Keratinocyte (primary cell): ENCODE results near the gene TP53TG3D. TPM values are rescaled to one million over a fixed set of nuclear protein-coding genes. Genes with fewer than 3 reads are reported as not detected.
"Not testable (repeated sequence)": the region's sequence is repeated elsewhere in the genome, so short reads cannot be mapped to it uniquely, and the experiment has no call there.

Experiments
- DNase-seq: peaks from one replicate; pipeline ENCODE4 v3.0.0-alpha.2; 2011; ENCODE audit warnings: low read depth, missing footprints, low spot score
- FAIRE-seq: peaks from 2 replicates; lab custom pipeline; 2011; peaks lifted over from hg19 to GRCh38; lab: Jason Lieb, UNC
- H2AFZ ChIP-seq: 2 replicates; pipeline ENCODE4 v1.6.0; 2012; ENCODE audit warnings: low read length, control low read depth, inconsistent platforms; ENCODE audit not compliant: control insufficient read depth
- H3K27ac ChIP-seq: 2 replicates; pipeline ENCODE4 v1.5.1; 2011; ENCODE audit warnings: low read length; ENCODE audit not compliant: control insufficient read depth, insufficient read depth
- H3K27me3 ChIP-seq: 3 replicates; pipeline ENCODE4 v1.6.0; 2011; ENCODE audit warnings: low read length; ENCODE audit not compliant: control insufficient read depth, insufficient read depth; ENCODE audit errors: extremely low read depth
- H3K36me3 ChIP-seq, 2 experiments: 2 replicates in 1 of 2; 3 replicates in 1 of 2; pipeline ENCODE4 v1.5.1; 2011; ENCODE audit warnings: low read length in 2 of 2, mild to moderate bottlenecking in 1 of 2; ENCODE audit not compliant: control insufficient read depth in 2 of 2, insufficient read depth in 2 of 2; ENCODE audit errors: extremely low read depth in 1 of 2
- H3K4me1 ChIP-seq: 3 replicates; pipeline ENCODE4 v1.5.1; 2011; ENCODE audit warnings: low read length; ENCODE audit not compliant: control insufficient read depth, insufficient read depth; ENCODE audit errors: extremely low read depth
- H3K4me2 ChIP-seq: 3 replicates; pipeline ENCODE4 v1.6.0; 2011; ENCODE audit warnings: low read depth, low read length; ENCODE audit not compliant: control insufficient read depth, insufficient read depth; ENCODE audit errors: extremely low read depth
- H3K4me3 ChIP-seq, 3 experiments: fragments of 200-600 bp in 1 of 3; sonication (generic) in 1 of 3; 2 replicates in 2 of 3; 3 replicates in 1 of 3; pipeline ENCODE4 v1.5.1; 2011 to 2016; ENCODE audit warnings: low read length in 3 of 3, mild to moderate bottlenecking in 3 of 3, control low read depth in 2 of 3, inconsistent platforms in 1 of 3, low read depth in 1 of 3, mixed read lengths in 1 of 3, mixed run types in 1 of 3, moderate library complexity in 1 of 3; ENCODE audit not compliant: control insufficient read depth in 2 of 3, insufficient read depth in 2 of 3; ENCODE audit errors: extremely low read depth in 1 of 3
- H3K79me2 ChIP-seq: 2 replicates; pipeline ENCODE4 v1.6.0; 2012; ENCODE audit warnings: low read length; ENCODE audit not compliant: control insufficient read depth, insufficient read depth
- H3K9ac ChIP-seq: 3 replicates; pipeline ENCODE4 v1.6.0; 2011; ENCODE audit warnings: low read length; ENCODE audit not compliant: control insufficient read depth, insufficient read depth; ENCODE audit errors: extremely low read depth
- H3K9me1 ChIP-seq: 3 replicates; pipeline ENCODE4 v1.6.0; 2011; ENCODE audit warnings: low read length; ENCODE audit not compliant: control insufficient read depth, insufficient read depth; ENCODE audit errors: extremely low read depth
- H3K9me3 ChIP-seq: 2 replicates; pipeline ENCODE4 v1.5.1; 2012; ENCODE audit warnings: low read depth, low read length; ENCODE audit not compliant: control insufficient read depth
- H4K20me1 ChIP-seq: 3 replicates; pipeline ENCODE4 v1.6.0; 2011; ENCODE audit warnings: low read length; ENCODE audit not compliant: control insufficient read depth, insufficient read depth; ENCODE audit errors: extremely low read depth
- dilution Hi-C: fragments of 300-500 bp; cut with MboI; formaldehyde crosslinking; loops from one replicate; pipeline ENCODE4 v1.7.0; 2020; ENCODE audit warnings: low sequenced_read_pairs; ENCODE audit not compliant: extremely low pct_ligation_motif_present
- polyA plus RNA-seq, 5 experiments: library from polyadenylated mRNA; depleted of rRNA in 3 of 5; stranded (reverse) in 3 of 5; stranded (forward) in 1 of 5; unstranded in 1 of 5; fragments of >200 nt; gene quantifications; 1 replicate in 1 of 5; 2 replicates in 3 of 5; 3 replicates in 1 of 5; pipeline versions ENCODE4 v1.2.1 to v1.2.3, GENCODE V29; 2011 to 2012; ENCODE audit warnings: missing spikeins in 2 of 5, low read depth in 1 of 5, low replicate concordance in 1 of 5

TP53TG3D gene
- polyA plus RNA-seq, 1 donor (not counting 4 experiments of a cell fraction or from before 2014, with no cell fraction given) = 0.29 TPM

- H3K9ac ChIP-seq, dilution Hi-C loops, H3K9me3 ChIP-seq, H3K9me1 ChIP-seq, H3K36me3 ChIP-seq, H3K4me1 ChIP-seq, H4K20me1 ChIP-seq, DNase-seq, H2AFZ ChIP-seq, FAIRE-seq, H3K27ac ChIP-seq, H3K4me2 ChIP-seq, H3K4me3 ChIP-seq, H3K79me2 ChIP-seq, H3K27me3 ChIP-seq: not testable (repeated sequence)
Observed at GRCh38 chr16:32283024-32283423, 29.9 kb downstream of the TP53TG3D start.

GRCh38 chr16:32283917-32284495, 30.9 kb downstream of the TP53TG3D start:
- DNase-seq, H2AFZ ChIP-seq, dilution Hi-C loops, H3K4me3 ChIP-seq, H3K27me3 ChIP-seq, H3K9me1 ChIP-seq, H3K79me2 ChIP-seq, H3K9me3 ChIP-seq, H3K27ac ChIP-seq, FAIRE-seq, H3K9ac ChIP-seq, H3K4me2 ChIP-seq, H4K20me1 ChIP-seq, H3K36me3 ChIP-seq, H3K4me1 ChIP-seq: not testable (repeated sequence)

GRCh38 chr16:32284800-32285796, 32.0 kb downstream of the TP53TG3D start:
- H3K79me2 ChIP-seq, H3K36me3 ChIP-seq, H3K4me1 ChIP-seq, DNase-seq, FAIRE-seq, H3K9ac ChIP-seq, H2AFZ ChIP-seq, H4K20me1 ChIP-seq, H3K4me2 ChIP-seq, H3K27ac ChIP-seq, H3K4me3 ChIP-seq, dilution Hi-C loops, H3K9me1 ChIP-seq, H3K27me3 ChIP-seq, H3K9me3 ChIP-seq: not testable (repeated sequence)

- H3K27me3 ChIP-seq, DNase-seq, H3K9ac ChIP-seq, dilution Hi-C loops, H3K79me2 ChIP-seq, H3K36me3 ChIP-seq, H4K20me1 ChIP-seq, H3K9me1 ChIP-seq, H3K27ac ChIP-seq, H3K4me3 ChIP-seq, H2AFZ ChIP-seq, H3K4me2 ChIP-seq, H3K9me3 ChIP-seq, H3K4me1 ChIP-seq, FAIRE-seq: not testable (repeated sequence)
Observed at GRCh38 chr16:32286193-32286592, 33.1 kb downstream of the TP53TG3D start.

GRCh38 chr16:32287743-32288142, 34.7 kb downstream of the TP53TG3D start:
- DNase-seq, H4K20me1 ChIP-seq, H2AFZ ChIP-seq, H3K27me3 ChIP-seq, H3K9ac ChIP-seq, H3K9me3 ChIP-seq, H3K4me2 ChIP-seq, H3K4me3 ChIP-seq, H3K9me1 ChIP-seq, H3K36me3 ChIP-seq, H3K27ac ChIP-seq, dilution Hi-C loops, FAIRE-seq, H3K4me1 ChIP-seq, H3K79me2 ChIP-seq: not testable (repeated sequence)
